Cardiac fibroblast (primary cell): ENCODE results near the gene ANO8.

Experiments used
- DNase-seq, 2 donors: peaks; one replicate each; pipeline versions ENCODE4 v3.0.0 to v3.0.0-alpha.2; 2010; ENCODE audit warnings: low read depth in 2 of 2
- H3K4me3 ChIP-seq, 2 donors: replicated peaks in 1 of 2; 1 replicate in 1 of 2; 2 replicates in 1 of 2; pipeline ENCODE4 v1.5.1; 2011; ENCODE audit warnings: low read depth in 2 of 2, low read length in 2 of 2, mild to moderate bottlenecking in 2 of 2, moderate library complexity in 1 of 2
- TF ChIP-seq, protein P1 (sequence below): IDR thresholded peaks from one replicate; pipeline ENCODE4 v1.5.1; 2011; ENCODE audit warnings: low read depth, mild to moderate bottlenecking, low read length, inconsistent platforms

ANO8 gene, protein sequence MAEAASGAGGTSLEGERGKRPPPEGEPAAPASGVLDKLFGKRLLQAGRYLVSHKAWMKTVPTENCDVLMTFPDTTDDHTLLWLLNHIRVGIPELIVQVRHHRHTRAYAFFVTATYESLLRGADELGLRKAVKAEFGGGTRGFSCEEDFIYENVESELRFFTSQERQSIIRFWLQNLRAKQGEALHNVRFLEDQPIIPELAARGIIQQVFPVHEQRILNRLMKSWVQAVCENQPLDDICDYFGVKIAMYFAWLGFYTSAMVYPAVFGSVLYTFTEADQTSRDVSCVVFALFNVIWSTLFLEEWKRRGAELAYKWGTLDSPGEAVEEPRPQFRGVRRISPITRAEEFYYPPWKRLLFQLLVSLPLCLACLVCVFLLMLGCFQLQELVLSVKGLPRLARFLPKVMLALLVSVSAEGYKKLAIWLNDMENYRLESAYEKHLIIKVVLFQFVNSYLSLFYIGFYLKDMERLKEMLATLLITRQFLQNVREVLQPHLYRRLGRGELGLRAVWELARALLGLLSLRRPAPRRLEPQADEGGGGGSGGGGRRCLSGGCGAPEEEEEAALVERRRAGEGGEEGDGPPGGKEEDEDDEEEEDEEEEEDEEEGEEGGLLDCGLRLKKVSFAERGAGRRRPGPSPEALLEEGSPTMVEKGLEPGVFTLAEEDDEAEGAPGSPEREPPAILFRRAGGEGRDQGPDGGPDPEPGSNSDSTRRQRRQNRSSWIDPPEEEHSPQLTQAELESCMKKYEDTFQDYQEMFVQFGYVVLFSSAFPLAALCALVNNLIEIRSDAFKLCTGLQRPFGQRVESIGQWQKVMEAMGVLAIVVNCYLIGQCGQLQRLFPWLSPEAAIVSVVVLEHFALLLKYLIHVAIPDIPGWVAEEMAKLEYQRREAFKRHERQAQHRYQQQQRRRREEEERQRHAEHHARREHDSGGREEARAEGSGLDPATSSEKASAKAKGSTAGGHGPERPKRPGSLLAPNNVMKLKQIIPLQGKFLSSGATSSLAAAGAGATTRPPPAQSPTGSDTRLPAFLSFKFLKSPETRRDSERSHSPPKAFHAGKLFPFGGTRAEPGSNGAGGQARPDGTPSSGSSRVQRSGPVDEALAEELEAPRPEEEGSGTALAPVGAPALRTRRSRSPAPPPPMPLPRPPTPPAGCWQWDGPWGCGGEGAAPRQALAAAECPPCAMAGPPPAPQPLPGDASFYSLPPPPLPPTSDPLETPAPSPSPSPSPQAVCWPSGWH

DNA sequence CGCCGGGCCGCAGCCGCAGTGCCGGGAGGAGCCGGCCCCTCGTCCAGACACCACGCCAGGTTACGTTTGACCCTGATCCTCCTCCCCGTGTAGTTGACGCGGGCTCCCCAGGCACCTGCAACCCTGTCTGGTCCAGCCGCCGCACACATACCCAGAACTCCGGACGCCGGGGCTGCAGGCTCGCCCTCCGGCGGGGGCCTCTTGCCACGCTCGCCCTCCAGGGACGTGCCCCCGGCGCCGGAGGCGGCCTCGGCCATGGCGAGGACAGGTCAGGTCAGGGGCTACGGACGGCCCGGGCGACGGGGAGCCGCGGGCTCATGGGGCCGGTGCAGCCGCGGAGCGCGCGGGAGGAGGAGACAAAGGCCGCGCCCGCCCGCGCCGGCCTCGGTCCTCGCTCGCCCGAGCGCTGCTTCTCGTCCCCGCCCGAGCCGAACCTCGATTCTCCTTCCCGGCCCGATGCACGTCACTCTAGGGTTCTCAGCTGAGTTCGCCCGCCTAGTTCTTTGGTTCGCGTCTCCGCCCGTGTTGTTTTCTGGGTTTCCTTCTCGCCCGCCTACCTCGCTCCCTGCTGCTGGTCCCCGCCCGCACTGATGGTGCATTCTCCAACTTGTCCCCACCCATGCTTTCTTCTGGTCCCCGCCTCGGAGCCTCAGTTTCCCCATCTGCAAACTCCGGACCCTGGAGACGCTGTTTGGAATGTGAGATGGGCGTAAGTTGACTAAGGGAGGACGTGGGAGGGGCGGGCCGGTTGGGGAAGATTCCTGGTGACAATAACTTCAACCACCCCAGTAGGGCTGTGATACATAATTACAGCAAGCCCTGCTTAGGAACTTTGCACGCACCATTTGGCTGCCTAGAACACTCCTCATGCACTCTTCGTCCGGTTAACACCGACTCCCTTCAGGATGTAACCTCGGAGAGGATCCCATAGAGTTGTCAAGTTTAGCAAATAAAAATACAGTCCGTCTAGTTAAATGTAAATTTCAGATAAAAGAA, at the start of gene ANO8:
Gene ANO8, minus strand, starts transcription at position 442 of the 996 bp plus-strand sequence. Its CDS starts 185 bp downstream, at position 257.
- peak within 1 kb of the TSS; percentile 63 to 64 for H3K4me3 ChIP-seq
- DNase-seq, result peak; percentile 99
- TF ChIP-seq, protein P1, sequence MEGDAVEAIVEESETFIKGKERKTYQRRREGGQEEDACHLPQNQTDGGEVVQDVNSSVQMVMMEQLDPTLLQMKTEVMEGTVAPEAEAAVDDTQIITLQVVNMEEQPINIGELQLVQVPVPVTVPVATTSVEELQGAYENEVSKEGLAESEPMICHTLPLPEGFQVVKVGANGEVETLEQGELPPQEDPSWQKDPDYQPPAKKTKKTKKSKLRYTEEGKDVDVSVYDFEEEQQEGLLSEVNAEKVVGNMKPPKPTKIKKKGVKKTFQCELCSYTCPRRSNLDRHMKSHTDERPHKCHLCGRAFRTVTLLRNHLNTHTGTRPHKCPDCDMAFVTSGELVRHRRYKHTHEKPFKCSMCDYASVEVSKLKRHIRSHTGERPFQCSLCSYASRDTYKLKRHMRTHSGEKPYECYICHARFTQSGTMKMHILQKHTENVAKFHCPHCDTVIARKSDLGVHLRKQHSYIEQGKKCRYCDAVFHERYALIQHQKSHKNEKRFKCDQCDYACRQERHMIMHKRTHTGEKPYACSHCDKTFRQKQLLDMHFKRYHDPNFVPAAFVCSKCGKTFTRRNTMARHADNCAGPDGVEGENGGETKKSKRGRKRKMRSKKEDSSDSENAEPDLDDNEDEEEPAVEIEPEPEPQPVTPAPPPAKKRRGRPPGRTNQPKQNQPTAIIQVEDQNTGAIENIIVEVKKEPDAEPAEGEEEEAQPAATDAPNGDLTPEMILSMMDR, result no peak

DNA sequence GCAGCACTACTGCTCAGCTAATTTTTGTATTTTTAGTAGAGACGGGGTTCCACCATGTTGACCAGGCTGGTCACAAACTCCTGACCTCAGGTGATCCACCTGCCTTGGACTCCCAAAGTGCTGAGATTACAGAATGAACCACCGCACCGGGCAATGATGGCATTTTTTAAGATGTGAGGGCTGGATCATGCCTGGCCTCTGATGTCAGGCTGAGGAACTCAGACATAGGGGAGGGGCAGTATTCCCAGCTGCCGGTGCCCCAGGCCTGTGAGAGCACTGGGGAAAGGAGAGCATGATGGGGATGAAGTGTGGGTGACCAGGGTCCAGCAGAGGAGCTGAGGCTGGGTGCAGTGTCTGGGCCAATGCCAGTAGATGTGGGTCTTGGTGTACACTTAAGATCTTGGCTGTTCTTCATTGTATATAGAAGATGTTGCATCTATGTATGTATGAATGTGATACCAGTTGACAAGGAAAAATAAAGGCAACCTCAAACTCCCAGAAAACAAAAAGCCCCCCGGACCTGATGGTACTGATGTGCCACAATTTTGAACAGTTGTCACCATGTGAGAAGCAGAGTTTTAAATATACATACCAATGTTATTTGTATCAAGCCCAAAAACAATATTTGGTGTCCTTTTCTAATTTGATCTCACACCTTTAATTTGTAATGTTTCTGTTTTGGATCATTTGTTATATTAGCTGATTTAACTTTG, 45.9 kb upstream of the ANO8 start:
- no peak for DNase-seq
- no peak overlapping the region for H3K4me3 ChIP-seq
- TF ChIP-seq, protein P1, result no peak

DNA sequence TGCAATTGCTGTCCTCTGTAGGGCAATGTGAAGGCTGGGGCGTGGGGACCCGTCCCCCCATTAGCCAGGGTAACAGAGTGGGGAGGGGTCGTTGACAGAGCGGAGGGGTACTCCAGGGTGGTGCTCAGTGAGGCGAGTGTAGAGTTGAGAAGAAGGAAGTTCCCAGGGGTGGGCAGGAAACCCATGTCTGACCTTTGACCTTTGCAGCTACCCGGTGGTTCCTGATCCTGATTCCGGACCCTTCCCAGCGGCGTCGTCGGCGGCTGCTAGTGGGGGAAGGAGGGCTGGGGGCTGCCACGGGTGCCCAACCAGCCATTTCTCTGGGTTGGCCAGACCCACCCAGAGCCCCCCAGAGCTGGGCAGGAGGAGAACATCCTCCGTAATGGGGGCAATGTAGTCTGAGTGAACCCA, 44.6 kb upstream of the ANO8 start:
- TF ChIP-seq, protein P1, result no peak
- no peak for DNase-seq
- H3K4me3 ChIP-seq, result no peak overlapping the region

DNA sequence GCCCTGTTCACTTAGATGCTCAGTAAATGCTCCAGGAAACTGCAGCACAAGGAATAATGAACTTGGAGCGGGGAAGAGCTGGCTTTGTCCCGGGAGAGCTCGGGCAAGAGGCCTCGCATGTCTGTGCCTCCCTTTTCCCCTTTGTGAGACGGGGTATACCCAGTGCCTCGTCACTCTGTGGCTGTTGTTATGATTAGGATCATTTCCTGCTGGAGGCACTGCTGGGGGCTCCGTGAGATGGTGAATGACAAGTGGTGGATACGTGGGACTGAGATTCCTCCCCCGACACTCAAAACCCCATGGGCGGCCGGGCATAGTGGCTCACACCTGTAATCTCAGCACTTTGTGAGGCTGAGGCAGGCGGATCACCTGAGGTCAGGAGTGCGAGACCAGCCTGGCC, 43.6 kb upstream of the ANO8 start:
- H3K4me3 ChIP-seq, result no peak overlapping the region
- DNase-seq, result no peak
- TF ChIP-seq, protein P1, result no peak

DNA sequence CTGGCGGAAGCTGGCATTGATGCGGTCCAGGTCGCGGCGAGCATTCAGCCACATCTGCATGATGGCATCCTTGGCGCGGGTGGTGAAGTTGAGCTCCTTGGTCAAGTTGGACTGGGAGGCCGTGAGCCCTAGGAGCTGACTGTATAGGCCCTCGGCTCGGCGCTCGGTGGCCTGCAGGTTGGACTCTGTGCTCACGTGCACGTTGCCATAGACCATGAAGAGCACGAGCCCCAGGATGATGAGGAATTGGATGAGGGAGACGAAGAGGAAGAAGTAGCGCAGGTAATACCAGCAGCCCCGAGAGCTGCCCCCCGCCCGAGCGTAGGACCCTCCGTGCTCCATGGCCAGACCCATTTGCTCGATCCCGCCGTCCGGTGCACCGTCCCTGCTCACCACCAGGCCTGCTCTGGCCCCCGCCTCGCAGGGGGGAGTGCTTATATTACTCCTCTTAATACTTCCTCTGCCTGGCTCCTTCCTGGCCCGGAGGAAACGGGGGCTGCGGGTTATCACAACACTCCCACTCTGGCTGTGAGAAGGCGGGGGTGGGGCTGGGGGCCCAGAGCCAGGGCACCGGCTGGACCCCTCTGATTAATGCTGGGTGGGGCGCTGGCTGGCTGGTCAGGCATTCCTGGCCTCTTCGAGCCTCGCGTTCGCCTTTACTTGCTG, 42.4 kb upstream of the ANO8 start, which contains the start of gene PLVAP:
Gene PLVAP, minus strand, starts transcription at position 408 of the 666 bp plus-strand sequence. Its CDS starts 54 bp downstream, at position 354.
- H3K4me3 ChIP-seq, result no peak within 1 kb of the TSS
- TF ChIP-seq, protein P1, result no peak
- no peak for DNase-seq
